ENCODE measurements around the gene ITGAL.
"Not testable (repeated sequence)": the region's sequence is repeated elsewhere in the genome, so short reads cannot be mapped to it uniquely, and the experiment has no call there.

Gene ITGAL

GRCh38 chr16:30458561-30459394 lies 13.8 kb upstream of the ITGAL start:
- no peak for DNase-seq

GRCh38 chr16:30459456-30459855 lies 13.1 kb upstream of the ITGAL start:
- DNase-seq, result no peak

DNA sequence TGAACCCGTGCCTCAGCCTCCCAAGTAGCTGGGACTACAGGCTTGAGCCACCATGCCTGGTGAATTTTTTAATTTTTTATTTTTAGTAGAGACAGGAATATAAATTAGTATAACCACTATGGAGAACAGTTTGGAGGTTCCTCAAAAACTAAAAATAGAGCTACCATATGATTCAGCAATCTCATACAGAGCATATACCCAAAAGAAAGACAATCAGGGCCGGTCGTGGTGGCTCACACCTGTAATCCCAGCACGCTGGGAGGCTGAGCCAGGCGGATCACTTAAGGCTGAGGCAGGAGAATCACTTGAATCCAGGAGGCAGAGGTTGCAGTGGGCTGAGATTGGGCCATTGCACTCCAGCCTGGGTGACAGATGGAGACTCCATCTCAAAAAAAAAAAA lies 11.1 kb upstream of the ITGAL start:
- DNase-seq, result not testable (repeated sequence)

- no peak for DNase-seq
These were observed 8.5 kb upstream of the ITGAL start for GRCh38 chr16:30464078-30464477.

DNA sequence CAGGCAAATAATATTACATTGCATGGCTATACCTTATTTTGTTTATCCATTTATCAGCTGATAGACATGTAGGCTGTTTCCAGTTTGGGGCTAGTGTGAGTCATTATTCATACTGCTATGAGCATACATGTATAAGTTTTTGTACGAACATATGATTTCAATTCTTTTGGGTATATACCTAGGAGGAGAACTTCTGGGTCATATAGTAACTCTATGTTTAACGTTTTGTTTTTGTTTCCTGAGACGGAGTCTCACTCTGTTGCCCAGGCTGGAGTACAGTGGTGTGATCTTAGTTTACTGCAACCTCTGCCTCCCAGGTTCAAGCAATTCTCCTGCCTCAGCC lies 2.4 kb upstream of the ITGAL start:
- no peak for DNase-seq

- no peak for DNase-seq
These were observed 1.9 kb upstream of the ITGAL start for GRCh38 chr16:30470632-30470995.

GRCh38 chr16:30473231-30474073 lies 910 bp downstream of the ITGAL start:
- no peak for DNase-seq

DNA sequence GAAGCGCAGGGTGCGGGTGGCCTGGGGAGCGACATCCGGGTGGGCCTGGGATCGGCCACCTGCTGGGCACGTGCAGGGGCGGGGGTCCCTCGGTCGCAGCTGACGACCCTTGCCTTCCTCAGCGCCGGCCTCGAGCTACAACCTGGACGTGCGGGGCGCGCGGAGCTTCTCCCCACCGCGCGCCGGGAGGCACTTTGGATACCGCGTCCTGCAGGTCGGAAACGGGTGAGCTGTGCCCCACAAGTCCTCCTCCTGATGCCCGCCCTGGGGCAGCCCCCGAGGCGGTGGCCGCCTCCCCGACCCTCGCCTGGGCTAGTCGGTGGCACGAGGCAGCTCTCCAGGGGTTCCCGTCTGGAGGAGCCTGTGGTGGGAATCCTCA lies 1.5 kb downstream of the ITGAL start:
- DNase-seq, result no peak

GRCh38 chr16:30474684-30475083 lies 2.1 kb downstream of the ITGAL start:
- no peak for DNase-seq

DNA sequence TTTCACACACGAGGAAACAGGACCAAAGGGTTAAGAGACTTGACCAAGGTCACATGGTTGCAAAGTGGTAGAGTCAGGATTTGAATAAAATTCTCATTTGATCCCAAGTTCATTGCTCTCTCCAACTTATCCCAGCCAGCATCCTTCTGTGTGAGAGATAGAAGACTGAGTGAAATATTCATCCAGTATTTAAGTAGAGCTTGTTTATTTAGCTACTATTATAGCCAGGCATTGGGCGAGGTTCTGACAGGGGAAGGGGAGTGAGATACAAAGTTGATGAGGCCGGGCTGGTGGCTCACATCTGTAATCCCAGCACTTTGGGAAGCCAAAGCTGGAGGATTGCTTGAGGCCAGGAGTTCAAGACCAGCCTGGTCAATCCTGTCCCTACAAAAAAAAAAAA lies 4.4 kb downstream of the ITGAL start:
- no peak for DNase-seq

- DNase-seq, result not testable (repeated sequence)
These were observed 5.2 kb downstream of the ITGAL start for GRCh38 chr16:30477773-30478172.

DNA sequence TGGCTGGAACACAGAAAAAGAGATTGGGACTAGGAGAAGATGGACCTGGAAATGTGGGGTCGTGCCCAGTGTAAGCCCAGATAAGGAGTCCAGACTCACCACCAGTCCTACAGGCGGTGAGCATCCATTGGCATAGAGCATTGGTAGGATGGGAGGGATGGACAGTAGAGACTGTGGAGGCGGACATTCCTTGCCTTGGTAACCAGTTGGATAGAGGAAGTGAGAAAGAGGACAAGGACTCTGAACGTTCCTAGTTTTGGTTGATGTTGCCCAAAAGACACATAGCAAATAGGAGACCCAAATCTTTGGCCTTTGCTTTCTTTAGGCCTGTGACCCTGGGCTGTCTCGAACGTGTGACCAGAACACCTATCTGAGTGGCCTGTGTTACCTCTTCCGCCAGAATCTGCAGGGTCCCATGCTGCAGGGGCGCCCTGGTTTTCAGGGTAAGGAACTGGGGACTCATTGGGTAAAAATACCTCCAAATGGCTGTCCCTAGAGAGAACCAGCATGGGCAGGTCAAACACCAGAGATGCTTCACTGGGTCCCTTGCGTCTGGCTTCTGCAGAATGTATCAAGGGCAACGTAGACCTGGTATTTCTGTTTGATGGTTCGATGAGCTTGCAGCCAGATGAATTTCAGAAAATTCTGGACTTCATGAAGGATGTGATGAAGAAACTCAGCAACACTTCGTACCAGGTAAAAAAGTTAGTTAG lies 6.4 kb downstream of the ITGAL start:
- DNase-seq, result no peak

- no peak for DNase-seq
These were observed 8.8 kb downstream of the ITGAL start for GRCh38 chr16:30481381-30481780.

DNA sequence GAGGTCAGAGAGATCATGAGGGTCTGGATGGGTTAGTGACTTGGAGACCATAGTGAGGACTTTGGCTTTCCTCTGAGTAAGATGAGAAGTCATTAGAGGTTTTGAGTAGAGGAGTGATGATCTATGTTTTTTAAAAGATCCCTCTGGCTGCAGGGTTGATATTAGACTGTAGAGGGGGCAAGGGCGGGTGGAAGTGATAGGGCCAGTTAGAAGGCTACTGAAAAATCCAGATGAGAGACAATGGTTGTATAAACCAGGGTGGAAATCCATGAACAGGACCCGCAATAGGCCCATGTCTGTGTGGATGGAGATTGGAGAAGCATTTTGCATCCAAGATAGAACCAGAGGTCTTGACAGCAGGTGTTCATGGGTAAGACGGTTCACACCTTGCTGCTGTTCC lies 9.8 kb downstream of the ITGAL start:
- no peak for DNase-seq

DNA sequence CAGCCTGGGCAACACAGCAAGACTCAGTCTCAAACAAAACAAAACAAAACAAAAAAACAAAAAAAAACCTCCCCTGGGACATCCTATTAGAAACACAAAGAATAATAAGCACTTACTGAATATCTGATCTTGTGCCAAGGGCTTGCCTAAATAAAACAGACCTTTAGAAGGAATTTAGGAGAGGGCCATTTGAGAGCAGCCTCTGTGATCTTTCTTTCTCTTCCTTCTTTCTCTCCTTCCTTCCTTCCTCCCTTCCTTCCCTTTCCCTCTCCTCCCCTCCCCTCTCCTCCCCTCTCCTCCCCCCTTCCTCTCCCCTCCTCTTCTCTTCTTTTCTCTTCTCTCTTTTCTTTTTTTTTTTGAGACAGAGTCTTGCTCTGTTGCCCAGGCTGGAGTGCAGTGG lies 12.3 kb downstream of the ITGAL start:
- DNase-seq, result no peak

DNA sequence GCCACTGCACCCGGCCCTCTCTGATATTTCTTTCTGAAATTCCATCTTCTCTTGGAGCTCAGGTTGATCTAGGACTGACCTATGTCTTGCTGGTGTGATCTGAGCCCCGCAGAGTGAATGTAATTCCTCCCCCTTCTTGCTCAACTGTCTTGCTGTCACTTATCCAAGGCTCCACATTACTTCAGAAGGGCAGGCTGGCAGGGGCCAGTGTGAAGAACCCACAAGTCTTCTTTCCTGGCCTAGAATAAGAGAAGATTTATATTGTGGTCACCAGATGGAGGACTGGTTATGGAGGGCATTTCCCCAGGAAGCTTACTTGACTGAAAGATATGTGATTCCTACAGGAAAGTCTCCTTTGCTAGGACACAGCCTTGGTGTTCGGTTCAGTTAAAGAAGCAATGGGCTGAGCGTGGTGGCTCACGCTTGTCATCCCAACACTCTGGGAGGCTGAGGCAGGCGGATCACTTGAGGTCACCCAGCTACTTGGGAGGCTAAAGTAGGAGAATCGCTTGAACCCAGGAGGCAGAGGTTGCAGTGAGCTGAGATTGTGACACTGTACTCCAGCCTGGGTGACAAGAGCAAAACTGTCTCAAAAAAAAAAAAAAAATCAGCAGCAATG lies 13.4 kb downstream of the ITGAL start:
- DNase-seq, result no peak

GRCh38 chr16:30488764-30489605 lies 16.4 kb downstream of the ITGAL start:
- no peak for DNase-seq

GRCh38 chr16:30490210-30490609 lies 17.7 kb downstream of the ITGAL start:
- no peak for DNase-seq

DNA sequence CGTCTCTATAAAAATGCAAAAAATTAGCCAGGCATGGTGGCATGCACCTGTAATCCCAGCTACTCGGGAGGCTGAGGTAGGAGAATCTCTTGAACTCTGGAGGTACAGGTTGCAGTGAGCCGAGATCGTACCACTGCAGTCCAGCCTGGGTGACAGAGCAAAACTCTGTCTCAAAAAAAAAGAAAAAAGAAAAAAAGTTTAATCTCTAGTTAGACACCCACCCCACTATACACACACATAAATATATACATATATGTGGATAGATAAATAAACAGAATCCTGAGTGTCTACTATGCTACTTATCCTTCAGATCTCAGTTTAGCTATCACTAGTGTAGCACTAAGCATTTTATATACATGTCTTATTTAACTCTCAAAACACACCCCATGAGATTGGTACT lies 18.7 kb downstream of the ITGAL start:
- DNase-seq, result no peak

DNA sequence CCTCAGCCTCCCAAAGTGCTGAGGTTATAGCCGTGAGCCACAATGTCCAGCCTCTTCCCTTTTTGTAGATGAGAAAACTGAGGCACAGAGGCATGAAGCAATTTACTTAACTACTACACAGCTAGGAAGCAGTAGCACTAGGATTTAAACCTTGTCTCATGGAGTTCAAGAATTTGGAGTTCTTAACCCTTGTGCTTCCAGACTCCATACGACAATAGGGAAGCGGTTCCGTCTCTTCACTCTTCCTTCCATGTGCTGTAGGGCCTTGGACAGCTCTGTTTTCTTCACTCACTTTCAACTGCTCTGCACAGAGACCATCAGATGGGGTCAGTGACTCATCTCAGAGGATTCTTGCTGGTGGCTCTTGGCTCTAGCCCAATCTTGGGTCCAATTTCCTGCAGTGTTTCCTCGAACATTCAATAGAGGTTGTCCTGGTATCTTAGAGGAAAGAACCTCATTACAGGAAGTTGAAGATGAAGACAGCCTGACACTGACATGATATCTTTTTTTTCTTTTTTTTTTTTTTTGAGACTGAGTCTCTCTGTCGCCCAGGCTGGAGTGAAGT lies 19.3 kb downstream of the ITGAL start:
- DNase-seq, result no peak

GRCh38 chr16:30493941-30494488 lies 21.5 kb downstream of the ITGAL start:
- DNase-seq, result no peak

- DNase-seq, result no peak
These were observed 22.2 kb downstream of the ITGAL start for GRCh38 chr16:30494709-30495108.

Measured in COR-L47 (cell line).